K562 (cell line): ENCODE measurements around the gene KCNA2. TPM values are rescaled to one million over a fixed set of nuclear protein-coding genes. Genes with fewer than 3 reads are reported as not detected.

ENCODE experiments used
- BMI1 ChIP-seq: fragments of 150-350 bp; IDR thresholded peaks from 2 replicates; pipeline ENCODE4 v1.6.1; 2014; ENCODE audit warnings: low read length
- DMBX1 ChIP-seq: fragments of 250-450 bp; sonication (Bioruptor Pico); IDR thresholded peaks from 2 replicates; pipeline ENCODE4 v1.8.0; 2022; ENCODE audit warnings: inconsistent platforms, mild to moderate bottlenecking, moderate library complexity, borderline replicate concordance
- ELK1 ChIP-seq: sonication (generic); formaldehyde crosslinking; IDR thresholded peaks from 2 replicates; pipeline ENCODE4 v1.8.1; 2022; ENCODE audit warnings: missing genetic modification reagents
- ETS2 ChIP-seq: IDR thresholded peaks from 2 replicates; pipeline ENCODE4 v1.6.1; 2016; ENCODE audit warnings: borderline replicate concordance, missing genetic modification characterization, mild to moderate bottlenecking, moderate library complexity, missing compliant biosample characterization; ENCODE audit not compliant: poor library complexity, severe bottlenecking
- HMG20B ChIP-seq: fragments of 250-450 bp; sonication (Bioruptor Pico); IDR thresholded peaks from 2 replicates; pipeline ENCODE4 v1.5.0; 2021; ENCODE audit warnings: mild to moderate bottlenecking
- HNRNPK ChIP-seq: fragments of 200-400 bp; formaldehyde crosslinking; IDR thresholded peaks from one replicate; pipeline ENCODE4 v1.6.1; 2018; ENCODE audit warnings: mild to moderate bottlenecking, low read depth, low read length; ENCODE audit not compliant: poor library complexity, severe bottlenecking
- HNRNPUL1 ChIP-seq: fragments of 200-400 bp; formaldehyde crosslinking; IDR thresholded peaks from 2 replicates; pipeline ENCODE4 v1.6.1; 2017; ENCODE audit warnings: low read length
- NFATC3 ChIP-seq: fragments of 450-650 bp; IDR thresholded peaks from 2 replicates; pipeline ENCODE4 v1.6.1; 2017; ENCODE audit warnings: mild to moderate bottlenecking
- RBM34 ChIP-seq: fragments of 200-400 bp; formaldehyde crosslinking; IDR thresholded peaks from 2 replicates; pipeline ENCODE4 v1.6.1; 2018; ENCODE audit warnings: low read length, borderline replicate concordance; ENCODE audit not compliant: insufficient read depth
- RBM39 ChIP-seq: fragments of 200-400 bp; formaldehyde crosslinking; optimal IDR thresholded peaks from 2 replicates; pipeline ENCODE3; 2018; ENCODE audit warnings: low read depth, low read length
- SMARCC2 ChIP-seq: fragments of 450-650 bp; IDR thresholded peaks from 2 replicates; pipeline ENCODE4 v1.6.1; 2017; ENCODE audit warnings: antibody characterized with exemption, moderate library complexity, mild to moderate bottlenecking, low read depth
- STAT5B ChIP-seq: fragments of 250-450 bp; sonication (Bioruptor Pico); IDR thresholded peaks from 2 replicates; pipeline ENCODE4 v1.8.0; 2021; ENCODE audit warnings: mild to moderate bottlenecking, inconsistent platforms
- TAF1 ChIP-seq: IDR thresholded peaks from 2 replicates; pipeline ENCODE4 v1.6.1; 2011; ENCODE audit warnings: mild to moderate bottlenecking, low read length, moderate library complexity; ENCODE audit not compliant: insufficient read depth, control insufficient read depth, severe bottlenecking; ENCODE audit errors: extremely low read depth
- TEAD2 ChIP-seq: fragments of 450-650 bp; IDR thresholded peaks from 2 replicates; pipeline ENCODE4 v1.6.1; 2016; ENCODE audit warnings: missing genetic modification characterization, control low read depth, missing compliant biosample characterization
- TFAP4 ChIP-seq: sonication (generic); formaldehyde crosslinking; IDR thresholded peaks from 2 replicates; pipeline ENCODE4 v1.8.0; 2022; ENCODE audit warnings: missing genetic modification reagents, mild to moderate bottlenecking, moderate library complexity, borderline replicate concordance
- THAP12 ChIP-seq: fragments of 250-450 bp; sonication (Bioruptor Pico); IDR thresholded peaks from 2 replicates; pipeline ENCODE4 v1.9.0; 2021; ENCODE audit warnings: mild to moderate bottlenecking, inconsistent platforms
- THRA ChIP-seq: fragments of 450-650 bp; IDR thresholded peaks from 2 replicates; pipeline ENCODE4 v1.6.1; 2017; ENCODE audit warnings: mild to moderate bottlenecking, moderate library complexity
- ZKSCAN8 ChIP-seq: fragments of 200-800 bp; sonication (Bioruptor generic); IDR thresholded peaks from 2 replicates; pipeline ENCODE4 v1.6.1; 2016; ENCODE audit warnings: missing genetic modification characterization, missing compliant biosample characterization
- ZNF224 ChIP-seq: sonication (generic); formaldehyde crosslinking; IDR thresholded peaks from 2 replicates; pipeline ENCODE4 v1.8.0; 2022; ENCODE audit warnings: mild to moderate bottlenecking, missing genetic modification reagents
- ZNF239 ChIP-seq: fragments of 250-450 bp; sonication (Bioruptor Pico); IDR thresholded peaks from 2 replicates; pipeline ENCODE4 v1.4.0; 2020; ENCODE audit warnings: mild to moderate bottlenecking
- ZNF431 ChIP-seq: sonication (generic); formaldehyde crosslinking; IDR thresholded peaks from 2 replicates; pipeline ENCODE4 v1.8.0; 2022; ENCODE audit warnings: mild to moderate bottlenecking, missing genetic modification reagents
- ZNF584 ChIP-seq: fragments of 200-800 bp; sonication (Bioruptor generic); IDR thresholded peaks from 2 replicates; pipeline ENCODE4 v1.6.1; 2016; ENCODE audit warnings: low read depth, mild to moderate bottlenecking, missing genetic modification characterization, missing compliant biosample characterization
- ZSCAN32 ChIP-seq: fragments of 450-650 bp; formaldehyde crosslinking; IDR thresholded peaks from 2 replicates; pipeline ENCODE4 v1.4.0; 2020; ENCODE audit warnings: mild to moderate bottlenecking, moderate library complexity
- polyA plus RNA-seq, 8 experiments: library from polyadenylated mRNA; depleted of rRNA in 4 of 8; stranded (reverse) in 5 of 8; unstranded in 3 of 8; fragments of >200 nt; fragmentation: Nextera tagmentation in 2 of 8; fragmentation: Illumina TruSeq in 1 of 8; extraction: Ambion mirVana in 2 of 8; extraction: Trizol in 1 of 8; gene quantifications; 2 replicates each; pipeline versions ENCODE4 v1.2.1 to v1.2.3, GENCODE V29; 2011 to 2014; ENCODE audit warnings: inconsistent platforms in 1 of 8, missing spikeins in 1 of 8
- total RNA-seq, 7 experiments: library from RNA; depleted of rRNA in 6 of 7; stranded (reverse); fragments of >200 nt in 6 of 7; fragmentation: Illumina TruSeq in 2 of 7; extraction: Trizol in 2 of 7; gene quantifications; 2 replicates each; pipeline versions ENCODE4 v1.2.1 to v1.2.3, GENCODE V29; 2011 to 2021; ENCODE audit warnings: low replicate concordance in 1 of 7

KCNA2 gene
- total and polyA plus RNA-seq, 9 of the 15 experiments (the other 6 are each of a cell fraction or from before 2014, with no cell fraction given) = not detected

- TF ChIP-seq ELK1 (CRISPR knock-in tag) (no peak), ZKSCAN8 (CRISPR knock-in tag) (no peak), ETS2 (no peak), ZNF584 (no peak), BMI1 (no peak), ZSCAN32 (CRISPR knock-in tag) (no peak), THAP12 (no peak), ZNF239 (CRISPR knock-in tag) (no peak), DMBX1 (CRISPR knock-in tag) (no peak), STAT5B (no peak), ZNF224 (no peak), THRA (no peak), SMARCC2 (no peak), HNRNPUL1 (no peak), ZNF431 (CRISPR knock-in tag) (no peak), TEAD2 (tag) (no peak), TAF1 (no peak), TFAP4 (CRISPR knock-in tag) (peak; percentile 67), NFATC3 (no peak), RBM34 (no peak), HNRNPK (no peak), RBM39 (no peak), HMG20B (no peak)
These were observed 13.5 kb upstream of the KCNA2 start (continued) for GRCh38 chr1:110619412-110620249.
